GM12878 (cell line): ENCODE data around the gene TCL1B.

Source experiments
- CTCF ChIP-seq, 3 experiments: IDR thresholded peaks in 2 of 3; conservative IDR thresholded peaks in 1 of 3; 2 replicates each; pipeline ENCODE4 v1.5.1; 2011; ENCODE audit warnings: low read depth in 3 of 3, low read length in 3 of 3, mild to moderate bottlenecking in 3 of 3, control low read depth in 2 of 3, moderate library complexity in 2 of 3, inconsistent platforms in 1 of 3, mixed read lengths in 1 of 3; ENCODE audit not compliant: control insufficient read depth in 2 of 3, insufficient read depth in 1 of 3; ENCODE audit errors: extremely low read depth in 1 of 3
- JUND ChIP-seq: IDR thresholded peaks from 2 replicates; pipeline ENCODE4 v1.6.1; 2012; ENCODE audit warnings: low read depth, mild to moderate bottlenecking, low read length, improper control_type of control experiment, moderate library complexity
- TF ChIP-seq, protein P1 (sequence below): IDR thresholded peaks from 2 replicates; pipeline ENCODE4 v1.6.1; 2012; ENCODE audit warnings: mild to moderate bottlenecking, low read depth, low read length

DNA sequence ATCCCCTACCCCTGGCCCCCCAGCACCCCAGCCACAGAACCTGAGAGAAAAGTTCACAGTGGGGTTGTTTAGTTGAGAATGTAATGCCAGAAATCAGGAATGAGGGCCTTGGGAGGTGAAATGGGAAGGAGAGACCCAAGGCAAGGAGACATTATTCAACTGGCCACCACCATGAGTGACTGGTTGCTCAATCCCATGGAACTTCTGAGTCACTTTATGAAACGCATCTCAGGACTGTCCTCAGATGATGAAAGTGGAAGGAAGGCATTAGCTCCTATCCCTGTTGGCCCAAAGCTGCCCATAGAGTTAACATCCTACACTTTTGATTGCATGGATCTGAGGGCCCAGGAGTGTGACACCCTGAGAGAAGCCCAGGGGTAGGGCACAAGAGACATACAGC, 53.1 kb downstream of the TCL1B start:
- TF ChIP-seq, protein P1, sequence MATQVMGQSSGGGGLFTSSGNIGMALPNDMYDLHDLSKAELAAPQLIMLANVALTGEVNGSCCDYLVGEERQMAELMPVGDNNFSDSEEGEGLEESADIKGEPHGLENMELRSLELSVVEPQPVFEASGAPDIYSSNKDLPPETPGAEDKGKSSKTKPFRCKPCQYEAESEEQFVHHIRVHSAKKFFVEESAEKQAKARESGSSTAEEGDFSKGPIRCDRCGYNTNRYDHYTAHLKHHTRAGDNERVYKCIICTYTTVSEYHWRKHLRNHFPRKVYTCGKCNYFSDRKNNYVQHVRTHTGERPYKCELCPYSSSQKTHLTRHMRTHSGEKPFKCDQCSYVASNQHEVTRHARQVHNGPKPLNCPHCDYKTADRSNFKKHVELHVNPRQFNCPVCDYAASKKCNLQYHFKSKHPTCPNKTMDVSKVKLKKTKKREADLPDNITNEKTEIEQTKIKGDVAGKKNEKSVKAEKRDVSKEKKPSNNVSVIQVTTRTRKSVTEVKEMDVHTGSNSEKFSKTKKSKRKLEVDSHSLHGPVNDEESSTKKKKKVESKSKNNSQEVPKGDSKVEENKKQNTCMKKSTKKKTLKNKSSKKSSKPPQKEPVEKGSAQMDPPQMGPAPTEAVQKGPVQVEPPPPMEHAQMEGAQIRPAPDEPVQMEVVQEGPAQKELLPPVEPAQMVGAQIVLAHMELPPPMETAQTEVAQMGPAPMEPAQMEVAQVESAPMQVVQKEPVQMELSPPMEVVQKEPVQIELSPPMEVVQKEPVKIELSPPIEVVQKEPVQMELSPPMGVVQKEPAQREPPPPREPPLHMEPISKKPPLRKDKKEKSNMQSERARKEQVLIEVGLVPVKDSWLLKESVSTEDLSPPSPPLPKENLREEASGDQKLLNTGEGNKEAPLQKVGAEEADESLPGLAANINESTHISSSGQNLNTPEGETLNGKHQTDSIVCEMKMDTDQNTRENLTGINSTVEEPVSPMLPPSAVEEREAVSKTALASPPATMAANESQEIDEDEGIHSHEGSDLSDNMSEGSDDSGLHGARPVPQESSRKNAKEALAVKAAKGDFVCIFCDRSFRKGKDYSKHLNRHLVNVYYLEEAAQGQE: no peak
- no peak for TF ChIP-seq CTCF (IDR thresholded peaks at IDR 0.05 in 2 of 3, conservative IDR thresholded peaks at IDR 0.05 in 1 of 3; ENCODE audit: control insufficient read depth in 2 of 3, extremely low read depth in 1 of 3, insufficient read depth in 1 of 3, low read depth in 3 of 3, low read length in 3 of 3)
- no peak for TF ChIP-seq JUND
